Parathyroid adenoma (tissue), 2 donors: ENCODE results near the gene CLDN34.

Source experiments
- H2AFZ ChIP-seq: fragments of 300-600 bp; sonication (generic); one replicate; pipeline ENCODE4 v1.7.0; 2017; ENCODE audit warnings: antibody characterized with exemption, mild to moderate bottlenecking
- H3K27ac ChIP-seq: fragments of 300-600 bp; sonication (generic); one replicate; pipeline ENCODE4 v1.7.0; 2017
- H3K27me3 ChIP-seq: fragments of 300-600 bp; sonication (generic); one replicate; pipeline ENCODE4 v1.7.0; 2017; ENCODE audit warnings: low read length; ENCODE audit not compliant: control insufficient read depth, insufficient read depth
- H3K36me3 ChIP-seq: fragments of 300-600 bp; sonication (generic); one replicate; pipeline ENCODE4 v1.7.0; 2017; ENCODE audit warnings: low read length; ENCODE audit not compliant: control insufficient read depth, insufficient read depth
- H3K4me1 ChIP-seq: fragments of 300-600 bp; sonication (generic); one replicate; pipeline ENCODE4 v1.7.0; 2017; ENCODE audit warnings: control low read depth
- H3K4me2 ChIP-seq: fragments of 300-600 bp; sonication (generic); one replicate; pipeline ENCODE4 v1.7.0; 2017; ENCODE audit warnings: low read length
- H3K4me3 ChIP-seq: fragments of 300-600 bp; sonication (generic); one replicate; pipeline ENCODE4 v1.7.0; 2017; ENCODE audit warnings: low read depth, low read length
- H3K79me2 ChIP-seq: fragments of 300-600 bp; sonication (generic); one replicate; pipeline ENCODE4 v1.7.0; 2017; ENCODE audit warnings: control low read depth
- H3K9ac ChIP-seq: fragments of 300-600 bp; sonication (generic); one replicate; pipeline ENCODE4 v1.7.0; 2017; ENCODE audit warnings: mild to moderate bottlenecking
- H3K9me3 ChIP-seq: fragments of 300-600 bp; sonication (generic); one replicate; pipeline ENCODE4 v1.7.0; 2017; ENCODE audit warnings: low read length; ENCODE audit not compliant: control insufficient read depth
- TF ChIP-seq, protein P1 (sequence below): fragments of 300-600 bp; sonication (generic); IDR thresholded peaks from one replicate; pipeline ENCODE4 v1.7.0; 2017; ENCODE audit warnings: antibody characterized with exemption, mild to moderate bottlenecking
- donor health status: primary hyperparathyroidism.

The CLDN34 gene, protein sequence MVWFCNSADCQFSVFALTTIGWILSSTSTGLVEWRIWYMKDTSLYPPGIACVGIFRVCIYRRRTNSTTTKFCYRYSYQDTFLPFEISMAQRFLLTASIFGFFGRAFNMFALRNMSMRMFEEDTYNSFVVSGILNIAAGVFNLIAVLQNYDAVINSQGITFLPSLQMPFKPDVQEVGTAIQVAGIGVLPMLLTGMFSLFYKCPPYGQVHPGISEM

DNA sequence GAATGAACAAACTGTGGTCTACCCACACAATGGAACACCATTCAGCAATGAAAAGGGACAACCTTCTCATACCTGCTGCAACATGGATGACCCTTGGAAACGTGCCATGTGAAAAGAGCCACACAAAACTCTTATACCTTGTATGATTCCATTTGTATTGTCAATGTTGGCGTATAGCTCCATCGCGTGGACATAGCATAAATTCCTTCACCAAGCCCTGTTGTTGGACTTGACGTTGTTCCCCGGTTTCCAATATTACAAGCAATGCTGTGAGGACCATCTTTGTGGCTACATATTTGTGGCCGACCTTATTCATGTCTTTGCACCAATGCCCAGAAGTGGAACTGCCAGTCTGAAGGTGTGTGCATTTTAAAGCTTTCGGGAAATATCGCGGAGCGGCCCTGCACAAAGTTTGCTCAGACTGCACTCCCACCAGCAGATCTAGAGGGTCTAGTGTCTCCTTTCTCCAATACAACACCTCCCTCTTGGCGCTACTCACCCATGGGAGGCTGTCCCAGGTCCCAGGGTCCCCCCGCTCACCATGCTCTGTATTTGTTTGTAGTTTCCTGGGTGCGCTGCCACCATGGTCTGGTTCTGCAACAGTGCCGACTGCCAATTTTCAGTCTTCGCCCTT lies at the start of gene CLDN34:
Gene CLDN34 (plus strand): TSS at position 584 of the 634 bp plus-strand sequence. CDS start 0 bp downstream, at position 584.
- TF ChIP-seq, protein P1, sequence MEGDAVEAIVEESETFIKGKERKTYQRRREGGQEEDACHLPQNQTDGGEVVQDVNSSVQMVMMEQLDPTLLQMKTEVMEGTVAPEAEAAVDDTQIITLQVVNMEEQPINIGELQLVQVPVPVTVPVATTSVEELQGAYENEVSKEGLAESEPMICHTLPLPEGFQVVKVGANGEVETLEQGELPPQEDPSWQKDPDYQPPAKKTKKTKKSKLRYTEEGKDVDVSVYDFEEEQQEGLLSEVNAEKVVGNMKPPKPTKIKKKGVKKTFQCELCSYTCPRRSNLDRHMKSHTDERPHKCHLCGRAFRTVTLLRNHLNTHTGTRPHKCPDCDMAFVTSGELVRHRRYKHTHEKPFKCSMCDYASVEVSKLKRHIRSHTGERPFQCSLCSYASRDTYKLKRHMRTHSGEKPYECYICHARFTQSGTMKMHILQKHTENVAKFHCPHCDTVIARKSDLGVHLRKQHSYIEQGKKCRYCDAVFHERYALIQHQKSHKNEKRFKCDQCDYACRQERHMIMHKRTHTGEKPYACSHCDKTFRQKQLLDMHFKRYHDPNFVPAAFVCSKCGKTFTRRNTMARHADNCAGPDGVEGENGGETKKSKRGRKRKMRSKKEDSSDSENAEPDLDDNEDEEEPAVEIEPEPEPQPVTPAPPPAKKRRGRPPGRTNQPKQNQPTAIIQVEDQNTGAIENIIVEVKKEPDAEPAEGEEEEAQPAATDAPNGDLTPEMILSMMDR = no peak
- Histone ChIP-seq H3K27me3 (no peaks in the 10 kb centered on the region), H3K4me2 (no peak within 1 kb of the TSS), H3K4me3 (no peak within 1 kb of the TSS), H3K79me2 (no peaks in the 10 kb centered on the region), H3K36me3 (no peaks in the 10 kb centered on the region), H3K9me3 (no peaks in the 10 kb centered on the region), H3K27ac (no peak within 1 kb of the TSS), H2AFZ (no peak within 1 kb of the TSS), H3K9ac (no peak within 1 kb of the TSS), H3K4me1 (no peaks in the 10 kb centered on the region)

DNA sequence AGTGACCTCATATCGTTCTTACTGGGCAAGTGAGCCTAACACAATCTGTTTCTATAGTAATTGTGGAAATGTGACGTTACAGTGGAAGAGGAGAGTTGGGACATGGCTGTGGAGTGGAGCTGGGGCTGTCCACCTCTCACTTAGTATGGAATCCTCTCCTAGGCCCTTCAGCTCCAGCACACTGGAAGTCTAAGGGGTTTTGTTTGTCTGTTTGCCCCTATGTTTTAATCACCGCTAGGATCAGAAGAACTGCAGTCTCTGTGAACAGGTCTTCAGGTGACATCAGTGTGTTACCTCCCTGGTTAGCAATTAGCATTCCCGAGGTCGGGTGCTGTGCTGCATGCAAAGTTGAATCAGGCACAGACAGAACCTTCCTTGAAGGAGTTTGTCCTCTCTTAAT lies 49.3 kb upstream of the CLDN34 start:
- no peaks in the 10 kb centered on the region for H3K79me2 ChIP-seq
- H3K9me3 ChIP-seq = no peaks in the 10 kb centered on the region
- H3K4me1 ChIP-seq = no peaks in the 10 kb centered on the region
- H3K27ac ChIP-seq = no peak overlapping the region
- H3K9ac ChIP-seq = no peak overlapping the region
- H3K36me3 ChIP-seq = no peaks in the 10 kb centered on the region
- TF ChIP-seq, protein P1 = no peak
- no peak overlapping the region for H3K4me2 ChIP-seq
- no peak overlapping the region for H2AFZ ChIP-seq
- H3K4me3 ChIP-seq = no peak overlapping the region
- no peaks in the 10 kb centered on the region for H3K27me3 ChIP-seq

DNA sequence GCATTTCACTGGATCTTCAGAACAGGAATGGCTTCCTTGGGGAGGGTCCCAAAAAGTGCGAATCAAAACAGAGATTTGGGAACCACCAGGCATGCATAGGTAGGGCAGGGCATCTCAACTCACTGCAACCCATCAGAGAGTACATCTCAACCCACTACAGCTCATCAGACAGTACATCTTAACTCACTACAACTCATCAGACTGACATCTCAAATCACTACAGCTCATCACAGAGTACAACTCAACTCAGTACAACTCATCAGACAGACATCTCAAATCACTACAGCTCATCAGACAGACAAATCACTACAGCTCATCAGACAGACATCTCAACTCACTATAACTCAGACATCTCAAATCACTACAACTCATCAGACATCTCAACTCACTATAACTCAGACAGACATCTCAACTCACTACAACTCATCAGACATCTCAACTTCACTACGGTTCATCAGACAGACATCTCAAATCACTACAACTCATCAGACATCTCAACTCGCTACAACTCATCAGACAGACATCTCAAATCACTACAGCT lies 47.5 kb upstream of the CLDN34 start:
- Histone ChIP-seq H3K4me2 (no peak overlapping the region), H3K27ac (no peak overlapping the region), H3K79me2 (no peaks in the 10 kb centered on the region), H3K4me1 (no peaks in the 10 kb centered on the region), H3K36me3 (no peaks in the 10 kb centered on the region), H3K27me3 (no peaks in the 10 kb centered on the region), H3K9me3 (no peaks in the 10 kb centered on the region), H3K9ac (no peak overlapping the region), H3K4me3 (no peak overlapping the region), H2AFZ (no peak overlapping the region)
- TF ChIP-seq, protein P1 = no peak

DNA sequence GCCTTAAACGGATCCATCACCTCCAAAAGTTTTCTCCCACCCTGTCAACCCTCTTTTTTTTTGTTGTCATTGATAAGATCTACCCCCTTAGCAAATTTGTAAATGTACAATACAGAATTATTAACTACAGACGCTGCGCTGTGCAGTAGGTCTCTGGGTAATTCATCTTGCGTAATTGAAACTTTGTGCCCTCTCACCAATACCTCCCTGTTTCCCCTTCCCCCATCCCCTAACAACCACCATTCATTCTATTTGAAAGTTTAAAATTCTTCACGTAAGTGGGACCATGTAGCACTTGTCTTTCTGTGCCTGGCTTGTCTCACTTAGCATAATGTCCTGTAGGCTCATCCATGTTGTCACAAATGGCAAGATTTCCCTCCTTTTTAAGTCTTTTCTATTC lies 45.8 kb upstream of the CLDN34 start:
- no peaks in the 10 kb centered on the region for H3K9me3 ChIP-seq
- no peaks in the 10 kb centered on the region for H3K4me1 ChIP-seq
- no peak overlapping the region for H3K27ac ChIP-seq
- H2AFZ ChIP-seq = no peak overlapping the region
- no peak overlapping the region for H3K4me2 ChIP-seq
- TF ChIP-seq, protein P1 = no peak
- H3K36me3 ChIP-seq = no peaks in the 10 kb centered on the region
- H3K9ac ChIP-seq = no peak overlapping the region
- no peaks in the 10 kb centered on the region for H3K27me3 ChIP-seq
- no peaks in the 10 kb centered on the region for H3K79me2 ChIP-seq
- H3K4me3 ChIP-seq = no peak overlapping the region
